Right lobe of liver (tissue), 6 donors: Measurements from ENCODE around the gene PPP5C. TPM values are rescaled to one million over a fixed set of nuclear protein-coding genes. Genes with fewer than 3 reads are reported as not detected.

ENCODE experiments used
- ATAC-seq, 4 donors: fragments of 200-7000 bp; cut with Tn5 transposase; one replicate each; pipeline ENCODE4 v1.9.1; 2020; ENCODE audit warnings: mild to moderate bottlenecking in 4 of 4, moderate library complexity in 4 of 4
- DNase-seq, 3 donors: peaks; one replicate each; pipeline ENCODE4 v3.0.0-alpha.2; 2020
- H3K27ac ChIP-seq, 3 donors: fragments of 200-600 bp; one replicate each; pipeline ENCODE4 v1.8.0; 2022
- H3K27me3 ChIP-seq, 2 donors: fragments of 200-600 bp; one replicate each; pipeline ENCODE4 v1.8.0; 2022
- H3K36me3 ChIP-seq, 4 donors: fragments of 200-600 bp; sonication (generic) in 1 of 4; one replicate each; pipeline versions ENCODE4 v1.5.1 to v1.8.0; 2017 to 2022; ENCODE audit warnings: control low read depth in 1 of 4
- H3K4me1 ChIP-seq, 4 donors: fragments of 200-600 bp; sonication (generic) in 1 of 4; one replicate each; pipeline versions ENCODE4 v1.5.1 to v1.8.0; 2017 to 2022; ENCODE audit warnings: control low read depth in 1 of 4
- H3K4me3 ChIP-seq, 3 donors: fragments of 200-600 bp; one replicate each; pipeline ENCODE4 v1.8.0; 2022
- H3K9me3 ChIP-seq, 4 donors: fragments of 200-600 bp; sonication (generic) in 1 of 4; one replicate each; pipeline versions ENCODE4 v1.5.1 to v1.8.0; 2017 to 2022; ENCODE audit warnings: control low read depth in 1 of 4
- POLR2A ChIP-seq: fragments of 450-650 bp; IDR thresholded peaks from one replicate; pipeline ENCODE4 v1.6.1; 2017; ENCODE audit warnings: antibody characterized with exemption, mild to moderate bottlenecking
- WGBS: methylation state at CpG from one replicate; pipeline ENCODE4 v1.1.6; 2018; ENCODE audit warnings: low coverage, low lambda C conversion rate; ENCODE audit not compliant: insufficient coverage; ENCODE audit errors: missing lambda C conversion rate; 5-methylcytosine and 5-hydroxymethylcytosine counted together
- intact Hi-C, 2 donors: fragments of 100-400 bp; cut with DNase I; formaldehyde crosslinking; loops; one replicate each; pipeline versions ENCODE4 v1.11.2 to v1.14.1; 2022
- total RNA-seq, 6 experiments: library from RNA; depleted of rRNA in 2 of 6; stranded (reverse); fragments of >200 nt in 2 of 6; fragmentation: NEBNext Ultra II Directional in 3 of 6; extraction: Animal tissue kit (Norgen Biotek cat#: 25700) in 3 of 6; gene quantifications; one replicate each; pipeline versions ENCODE4 v1.1.0 to v1.2.4, GENCODE V29; 2016 to 2023
- TF ChIP-seq, protein P1 (sequence below), 4 donors: fragments of 200-600 bp in 3 of 4; fragments of 450-650 bp in 1 of 4; IDR thresholded peaks; one replicate each; pipeline versions ENCODE4 v1.5.1 to v1.8.0; 2016 to 2022; ENCODE audit warnings: antibody characterized with exemption in 4 of 4, mild to moderate bottlenecking in 2 of 4
- donor health status: DM: no; HTN: yes; CAD: no.
- donor health status: DM: no; HTN: no; CAD: no.
- donor health status: DM: no; HTN: no; CAD: no.
- donor health status: DM: no; HTN: yes; CAD: no.
- donor health status: DM: no; HTN: yes; CAD: no.

The PPP5C gene
- total RNA-seq, 6 experiments from 2014 or later, result 23.9 to 47.8 (median 36.0) TPM

DNA sequence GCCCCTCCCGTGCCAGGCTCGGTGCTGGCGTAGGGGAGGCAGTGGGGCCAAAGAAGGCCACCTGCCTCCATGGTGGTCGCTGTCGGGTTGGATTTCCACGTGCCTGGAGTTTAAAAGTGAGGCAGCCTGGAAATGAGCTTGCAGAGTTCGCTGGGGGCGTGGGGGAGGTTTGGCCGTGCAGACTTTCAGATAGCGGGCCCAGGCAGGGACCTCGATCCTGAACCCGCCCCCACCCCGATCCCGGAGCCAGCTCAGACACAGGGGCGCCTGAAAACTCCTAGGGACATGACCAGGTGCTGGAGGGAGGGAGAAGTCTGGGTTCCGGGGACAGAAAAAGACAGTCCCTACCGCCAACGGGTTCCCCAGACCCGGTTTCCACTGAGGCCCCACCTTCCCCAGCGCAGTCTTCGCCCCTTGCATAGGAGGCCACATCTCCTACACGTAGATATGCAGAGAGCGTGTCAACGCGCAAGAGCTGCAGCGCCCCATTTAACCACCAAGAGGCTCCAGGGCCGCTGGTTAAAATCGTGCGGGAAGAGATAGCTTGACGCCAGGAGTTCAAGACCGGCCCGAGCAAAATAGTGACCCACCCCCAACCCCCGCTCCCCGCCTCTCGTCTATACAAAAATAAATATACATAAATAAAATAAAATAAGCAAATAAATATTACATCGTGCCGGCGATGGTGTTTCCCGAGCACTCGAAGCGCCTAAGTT lies 58.0 kb downstream of the PPP5C start:
- Histone ChIP-seq H3K36me3 (no peaks in the 10 kb centered on the region), H3K27me3 (no peaks in the 10 kb centered on the region), H3K4me3 (peak overlapping the region; percentile 55 to 66 (median 59)), H3K27ac (peak overlapping the region; percentile 73 to 84 (median 80)), H3K4me1 (no peaks in the 10 kb centered on the region), H3K9me3 (no peaks in the 10 kb centered on the region)
- 32% methylated on average over 19 of the region's 41 CpGs for WGBS
- TF ChIP-seq POLR2A, result peak; percentile 1
- TF ChIP-seq, protein P1, sequence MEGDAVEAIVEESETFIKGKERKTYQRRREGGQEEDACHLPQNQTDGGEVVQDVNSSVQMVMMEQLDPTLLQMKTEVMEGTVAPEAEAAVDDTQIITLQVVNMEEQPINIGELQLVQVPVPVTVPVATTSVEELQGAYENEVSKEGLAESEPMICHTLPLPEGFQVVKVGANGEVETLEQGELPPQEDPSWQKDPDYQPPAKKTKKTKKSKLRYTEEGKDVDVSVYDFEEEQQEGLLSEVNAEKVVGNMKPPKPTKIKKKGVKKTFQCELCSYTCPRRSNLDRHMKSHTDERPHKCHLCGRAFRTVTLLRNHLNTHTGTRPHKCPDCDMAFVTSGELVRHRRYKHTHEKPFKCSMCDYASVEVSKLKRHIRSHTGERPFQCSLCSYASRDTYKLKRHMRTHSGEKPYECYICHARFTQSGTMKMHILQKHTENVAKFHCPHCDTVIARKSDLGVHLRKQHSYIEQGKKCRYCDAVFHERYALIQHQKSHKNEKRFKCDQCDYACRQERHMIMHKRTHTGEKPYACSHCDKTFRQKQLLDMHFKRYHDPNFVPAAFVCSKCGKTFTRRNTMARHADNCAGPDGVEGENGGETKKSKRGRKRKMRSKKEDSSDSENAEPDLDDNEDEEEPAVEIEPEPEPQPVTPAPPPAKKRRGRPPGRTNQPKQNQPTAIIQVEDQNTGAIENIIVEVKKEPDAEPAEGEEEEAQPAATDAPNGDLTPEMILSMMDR (IDR thresholded peaks at IDR 0.05), result no peak
- peak; percentile 22 to 54 (median 40) for ATAC-seq
- intact Hi-C loops, result no loop called here
- peak in 1 of 3 donors; percentile 53 for DNase-seq

DNA sequence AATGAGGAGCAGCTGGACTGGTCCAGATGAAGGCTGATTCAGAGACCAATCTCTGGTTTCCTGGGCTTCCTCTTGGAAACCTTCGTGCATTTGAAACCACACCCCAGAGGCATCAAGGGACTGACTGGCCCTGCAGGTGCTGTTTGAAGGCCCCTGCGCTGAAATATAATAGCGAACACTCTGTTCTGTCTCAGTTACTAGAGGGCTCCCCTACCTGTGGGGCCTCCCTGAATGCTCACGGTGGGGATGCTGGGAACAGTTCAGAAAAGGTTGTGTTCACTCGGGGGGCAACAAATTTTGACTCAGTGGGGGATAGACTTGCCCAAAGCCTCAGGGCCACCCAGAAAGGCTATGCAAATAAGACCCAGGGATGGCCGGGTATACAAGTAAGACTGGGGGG lies 60.1 kb downstream of the PPP5C start:
- H3K4me1 ChIP-seq, result no peaks in the 10 kb centered on the region
- ATAC-seq (no peak), DNase-seq (peak in 1 of 3 donors; percentile 21)
- no peaks in the 10 kb centered on the region for H3K9me3 ChIP-seq
- no peak for TF ChIP-seq POLR2A
- TF ChIP-seq, protein P1 (IDR thresholded peaks at IDR 0.05), result no peak
- H3K36me3 ChIP-seq, result no peaks in the 10 kb centered on the region
- H3K27ac ChIP-seq, result no peak overlapping the region
- WGBS, result 5% methylated on average over 3 of the region's 6 CpGs
- intact Hi-C loops, result no loop called here
- no peak overlapping the region for H3K4me3 ChIP-seq
- H3K27me3 ChIP-seq, result no peaks in the 10 kb centered on the region

DNA sequence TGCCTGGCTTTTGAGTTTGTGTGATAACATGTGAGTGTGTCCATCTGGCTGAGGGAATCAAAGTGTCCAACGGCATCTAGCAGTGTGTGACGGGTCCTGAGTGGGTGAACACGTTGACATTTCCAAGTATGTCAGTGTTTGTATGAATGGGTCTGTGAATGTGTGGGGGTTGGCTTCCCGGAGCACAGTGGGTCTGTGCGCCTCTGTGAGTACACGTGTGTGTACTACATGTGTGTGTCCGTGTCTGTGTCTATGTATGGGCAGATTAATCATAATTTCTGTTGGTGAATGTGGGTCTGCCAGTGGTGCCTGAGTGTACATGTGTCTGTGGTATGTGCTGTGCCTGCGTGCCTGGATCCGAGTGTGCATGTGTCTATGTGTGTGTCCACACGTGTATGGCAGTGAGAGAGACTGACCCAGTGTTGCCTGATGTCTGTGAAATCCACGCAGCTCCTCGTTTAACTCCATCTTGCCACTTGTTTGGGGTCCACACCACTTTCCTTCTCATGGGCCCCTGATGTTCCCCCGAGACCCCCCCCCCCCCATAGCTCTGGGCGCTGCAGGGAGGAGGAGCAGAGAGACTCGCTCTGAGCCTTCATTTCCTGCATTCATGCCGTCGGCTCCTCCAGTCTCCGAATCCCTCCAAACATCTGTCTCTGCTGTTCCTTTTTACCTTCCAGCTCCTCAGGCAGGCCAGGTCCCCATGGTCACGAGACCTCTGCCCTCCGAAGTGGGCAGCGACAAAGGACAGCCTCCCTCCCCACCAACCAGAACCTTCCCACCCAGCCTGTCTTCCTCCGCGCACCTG lies 61.2 kb downstream of the PPP5C start:
- peak in 1 of 3 donors; percentile 31 for DNase-seq
- WGBS, result 24% methylated on average over 17 of the region's 23 CpGs
- no peak overlapping the region for H3K4me3 ChIP-seq

DNA sequence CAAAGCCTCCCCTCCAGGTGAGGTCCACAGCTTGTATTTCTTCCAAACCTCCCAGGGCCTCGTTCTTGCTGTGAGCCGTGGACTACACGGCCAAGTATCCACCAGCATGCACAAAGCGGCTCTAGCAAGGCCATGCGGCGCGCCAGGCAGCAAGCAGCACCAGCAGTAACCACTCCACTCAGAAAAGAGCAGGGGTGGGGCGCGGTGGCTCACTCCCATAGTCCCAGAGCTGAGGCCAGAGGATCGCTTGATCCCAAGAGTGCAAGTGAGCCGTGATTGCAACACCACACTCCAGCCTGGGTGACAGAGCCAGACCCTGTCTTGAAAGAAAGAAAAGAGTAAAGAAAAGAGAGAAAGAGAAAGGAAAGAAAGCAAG lies 61.8 kb downstream of the PPP5C start:
- intact Hi-C loops, result no loop called here
- H3K4me3 ChIP-seq, result no peak overlapping the region

More for the DNA sequence above, 61.2 kb downstream of the PPP5C start:
- Histone ChIP-seq H3K27me3 (no peaks in the 10 kb centered on the region), H3K27ac (no peak overlapping the region), H3K4me1 (no peaks in the 10 kb centered on the region), H3K9me3 (no peaks in the 10 kb centered on the region), H3K36me3 (no peaks in the 10 kb centered on the region)
- ATAC-seq, result no peak
- intact Hi-C loops, result no loop called here
- TF ChIP-seq POLR2A, result no peak
- TF ChIP-seq, protein P1 (IDR thresholded peaks at IDR 0.05), result no peak

More for the DNA sequence above, 61.8 kb downstream of the PPP5C start:
- Histone ChIP-seq H3K27me3 (no peaks in the 10 kb centered on the region), H3K36me3 (no peaks in the 10 kb centered on the region), H3K9me3 (no peaks in the 10 kb centered on the region), H3K27ac (no peak overlapping the region), H3K4me1 (no peaks in the 10 kb centered on the region)
- 11% methylated on average over 10 of the region's 11 CpGs for WGBS
- ATAC-seq, result no peak
- no peak for DNase-seq
- TF ChIP-seq, protein P1 (IDR thresholded peaks at IDR 0.05), result no peak
- TF ChIP-seq POLR2A, result no peak
